Activated CD8-positive, alpha-beta memory T cell treated with anti-CD3 and anti-CD28 coated beads, Interleukin-2, amount 50 U/mL, for 48 hours (primary cell): Measurements from ENCODE around the gene RPL13A.
"Not testable (repeated sequence)": the region's sequence is repeated elsewhere in the genome, so short reads cannot be mapped to it uniquely, and the experiment has no call there.

Experiments used
- DNase-seq: peaks from one replicate; pipeline ENCODE4 v3.0.0-alpha.2; 2020

Gene RPL13A

DNA sequence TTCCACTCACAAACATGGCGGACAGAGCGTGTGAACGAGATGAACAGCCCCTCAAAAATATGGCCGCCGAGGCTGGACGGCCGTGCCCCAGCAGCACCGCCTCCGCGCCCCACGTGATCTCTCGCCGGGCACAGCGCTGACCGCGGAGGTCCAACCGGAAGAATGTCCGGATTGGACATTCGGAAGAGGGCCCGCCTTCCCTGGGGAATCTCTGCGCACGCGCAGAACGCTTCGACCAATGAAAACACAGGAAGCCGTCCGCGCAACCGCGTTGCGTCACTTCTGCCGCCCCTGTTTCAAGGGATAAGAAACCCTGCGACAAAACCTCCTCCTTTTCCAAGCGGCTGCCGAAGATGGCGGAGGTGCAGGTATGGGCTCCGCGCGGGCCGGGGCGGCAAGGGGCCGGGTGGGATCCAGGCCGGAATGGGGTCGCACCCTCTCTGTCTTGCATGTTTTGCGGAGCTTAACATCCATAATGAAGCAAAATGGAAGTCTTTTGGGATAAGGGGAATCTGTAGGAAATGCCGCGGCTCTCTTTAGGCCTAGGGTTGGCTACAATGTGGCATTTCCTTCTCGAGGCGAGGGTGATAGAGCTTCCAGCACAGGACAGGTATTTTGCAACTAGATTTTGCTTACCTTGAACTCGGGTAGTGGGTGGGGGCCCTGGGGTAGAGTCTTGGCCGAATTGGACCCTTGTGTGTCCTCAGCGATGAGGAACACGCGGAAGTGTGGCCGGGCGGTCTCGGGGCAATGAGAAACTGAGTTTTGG lies at the start of gene RPL13A:
Gene RPL13A (plus strand): TSS at position 332 of the 769 bp plus-strand sequence. CDS start 22 bp downstream, at position 354.
- peak; percentile 100 for DNase-seq

DNA sequence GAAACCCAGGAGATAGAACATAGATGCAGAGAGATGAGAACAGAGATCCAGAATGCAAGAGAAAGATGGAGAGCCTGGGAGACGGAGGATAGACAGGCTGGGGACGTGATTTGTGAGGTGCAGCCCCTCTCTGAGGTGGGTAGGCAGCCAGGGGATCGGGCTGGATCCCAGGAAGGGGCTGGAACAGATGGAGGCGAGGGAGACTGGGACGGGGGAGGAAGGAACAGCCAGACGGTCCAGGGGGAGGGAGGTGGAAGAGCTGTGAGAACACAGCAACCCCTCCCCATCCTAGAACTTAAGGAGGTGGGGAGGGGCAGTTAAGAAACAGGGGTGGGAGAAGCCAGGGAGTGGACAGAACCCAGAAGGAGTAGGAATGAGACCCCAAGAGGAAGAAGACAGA lies 49.1 kb upstream of the RPL13A start:
- DNase-seq, result no peak

DNA sequence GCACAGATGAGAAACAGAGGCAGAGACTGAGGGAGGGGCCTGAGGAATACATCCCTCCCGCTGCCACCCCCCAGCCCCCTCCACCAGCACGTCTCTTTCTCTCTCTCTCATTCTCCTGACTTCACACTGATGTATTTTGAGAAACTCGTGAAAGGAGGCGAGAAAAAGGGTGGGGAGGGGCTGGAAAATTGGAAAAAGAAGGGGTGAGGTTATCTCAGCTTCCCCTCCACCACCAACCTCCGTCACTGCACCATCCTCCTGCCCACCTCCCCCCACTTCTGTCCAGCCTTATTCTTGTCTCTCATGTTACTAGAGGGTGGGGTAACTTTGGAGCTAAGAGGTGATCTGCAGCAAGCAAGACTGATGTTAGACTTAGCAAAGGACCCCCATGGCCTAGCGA lies 47.6 kb upstream of the RPL13A start:
- no peak for DNase-seq

DNA sequence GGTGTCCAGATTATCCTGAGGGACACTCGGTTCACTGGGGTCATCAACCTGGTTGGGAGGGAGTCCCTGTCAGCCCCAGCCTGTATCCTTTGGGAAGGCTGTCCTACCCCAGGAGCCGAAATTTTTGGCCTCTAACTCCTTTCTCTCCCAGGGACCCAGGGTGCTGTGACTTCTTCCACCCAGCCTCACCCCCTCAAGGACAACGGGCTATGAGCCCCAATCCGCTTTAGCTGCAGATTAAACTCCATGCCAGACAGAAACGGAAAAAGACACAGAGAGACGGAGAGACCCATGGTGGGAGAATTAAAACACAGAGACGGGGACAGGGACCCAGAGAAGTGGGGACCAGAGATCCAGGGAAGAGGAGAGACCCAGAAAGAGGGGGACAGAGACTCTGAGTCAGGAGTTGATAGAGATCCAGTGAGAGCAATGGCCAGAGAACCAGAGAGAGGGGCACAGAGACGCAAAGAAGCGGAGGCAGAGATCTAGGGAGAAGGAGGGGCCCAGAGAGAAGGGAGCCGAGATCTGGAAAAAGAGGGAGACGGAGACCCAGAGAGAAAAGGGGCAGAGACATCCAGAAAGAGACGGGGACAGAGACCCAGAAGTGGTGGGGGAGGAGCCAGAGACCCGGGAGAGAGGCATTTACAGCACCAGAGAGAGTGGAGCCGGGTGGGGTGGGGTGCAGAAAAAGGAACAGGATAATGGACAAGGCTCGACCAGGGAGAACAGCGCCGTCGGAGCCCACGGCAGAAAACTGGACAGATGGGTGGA lies 46.8 kb upstream of the RPL13A start:
- no peak for DNase-seq

DNA sequence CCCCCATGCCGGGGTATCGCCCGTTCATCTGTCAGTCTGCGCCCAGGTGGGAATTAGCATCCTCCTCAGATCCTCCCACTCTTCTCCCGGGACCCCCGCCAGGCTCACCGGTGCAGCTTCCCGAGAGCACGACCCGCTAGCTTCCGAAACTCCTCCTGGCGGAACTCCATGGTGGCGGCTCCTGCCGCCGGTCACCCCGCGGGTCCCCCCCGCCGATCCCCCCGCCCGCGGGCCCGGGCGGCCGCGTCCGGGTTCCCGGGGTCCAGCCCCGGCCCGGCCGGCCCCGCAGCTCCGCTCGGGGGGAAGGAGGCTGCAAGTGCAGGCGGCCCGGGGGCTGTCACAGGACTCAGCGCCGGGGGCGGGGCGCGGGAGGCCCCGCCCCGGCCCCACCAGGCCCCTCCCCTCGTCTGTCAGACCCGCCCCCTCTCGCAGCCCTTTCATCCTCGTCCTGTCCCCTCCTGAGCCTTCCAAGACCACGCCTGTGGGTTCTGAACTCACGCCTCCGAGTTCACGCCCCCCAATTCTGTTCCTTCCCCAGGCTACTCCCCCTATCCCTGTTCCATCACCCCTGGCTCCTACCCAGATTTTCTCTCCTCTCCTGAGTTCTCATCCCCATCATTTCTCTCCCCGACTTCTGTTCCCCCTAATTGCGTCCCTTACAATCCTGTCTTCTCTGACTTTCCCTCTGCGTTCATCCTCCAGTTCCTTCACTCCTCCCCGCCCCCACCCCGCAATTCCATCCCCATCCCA lies 46.0 kb upstream of the RPL13A start, which contains the start of gene SLC17A7:
Gene SLC17A7 (minus strand): TSS at position 318 of the 750 bp plus-strand sequence. CDS start 148 bp downstream, at position 170.
- DNase-seq, result peak; percentile 78

DNA sequence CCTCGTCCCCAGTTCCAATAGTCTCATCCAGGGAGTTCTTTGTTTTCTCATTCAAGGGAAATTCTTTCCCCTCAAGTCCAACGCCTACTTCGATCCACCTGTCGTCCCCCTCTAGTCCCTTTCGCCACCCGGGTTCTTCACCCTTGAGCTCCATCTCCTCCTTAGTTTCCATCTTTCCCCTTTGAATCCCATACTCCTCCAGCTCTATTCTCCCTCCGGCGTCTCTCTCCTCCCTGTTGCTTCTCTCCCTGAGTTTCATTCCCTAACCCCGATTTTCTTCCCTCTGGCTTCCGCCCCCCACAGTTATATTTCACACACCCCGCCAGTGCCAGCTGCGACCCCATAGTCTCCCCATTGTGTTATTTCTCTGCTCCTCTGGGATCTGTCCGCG lies 45.5 kb upstream of the RPL13A start:
- no peak for DNase-seq

DNA sequence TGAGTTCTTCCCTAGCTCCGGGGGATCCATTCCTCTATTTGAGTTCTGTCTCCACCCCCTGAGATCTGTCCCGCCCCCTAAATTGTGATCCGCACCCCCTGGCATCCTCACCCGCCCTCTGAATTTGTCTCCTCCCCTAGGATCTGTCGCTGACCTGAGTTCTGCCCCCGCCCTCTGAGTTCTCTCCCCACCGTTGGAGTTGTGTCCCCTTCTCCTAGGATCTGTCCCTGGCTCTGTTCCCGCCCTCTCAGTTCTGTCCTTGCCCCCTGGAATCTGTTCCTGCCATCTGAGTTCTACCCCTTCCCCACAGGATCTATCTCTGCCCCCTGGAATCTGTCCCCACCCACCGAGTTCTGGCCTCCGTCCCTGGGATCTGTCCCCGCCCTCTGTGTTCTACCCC lies 45.1 kb upstream of the RPL13A start:
- DNase-seq, result no peak

DNA sequence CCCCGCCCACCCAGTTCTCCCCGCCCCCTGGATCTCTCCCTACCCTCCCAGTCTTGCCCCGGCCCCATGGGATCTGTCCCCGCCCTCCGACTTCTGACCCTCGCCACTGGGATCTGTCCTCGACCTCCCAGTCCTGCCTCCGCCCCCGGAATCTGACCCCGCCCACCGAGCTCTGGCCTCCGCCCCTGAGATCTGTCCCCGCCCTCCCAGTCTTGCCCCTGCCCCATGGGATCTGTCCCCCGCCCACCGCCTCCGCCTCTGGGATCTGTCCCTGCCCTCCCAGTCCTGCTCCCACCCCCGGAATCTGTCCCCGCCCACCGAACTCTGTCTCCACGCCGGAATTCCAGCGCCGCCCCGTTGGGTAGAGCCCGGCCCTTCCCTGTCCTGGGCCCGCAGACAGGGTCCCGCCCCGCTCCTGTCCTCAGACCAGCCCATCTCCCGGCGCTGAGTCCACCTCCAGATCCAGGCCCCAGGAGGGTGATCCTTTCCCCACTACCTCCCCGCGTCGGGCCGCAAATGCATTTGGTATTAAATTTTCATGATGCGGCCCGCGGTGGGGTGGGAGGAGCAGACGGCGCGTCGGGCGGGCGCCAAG lies 44.5 kb upstream of the RPL13A start:
- peak; percentile 86 for DNase-seq

DNA sequence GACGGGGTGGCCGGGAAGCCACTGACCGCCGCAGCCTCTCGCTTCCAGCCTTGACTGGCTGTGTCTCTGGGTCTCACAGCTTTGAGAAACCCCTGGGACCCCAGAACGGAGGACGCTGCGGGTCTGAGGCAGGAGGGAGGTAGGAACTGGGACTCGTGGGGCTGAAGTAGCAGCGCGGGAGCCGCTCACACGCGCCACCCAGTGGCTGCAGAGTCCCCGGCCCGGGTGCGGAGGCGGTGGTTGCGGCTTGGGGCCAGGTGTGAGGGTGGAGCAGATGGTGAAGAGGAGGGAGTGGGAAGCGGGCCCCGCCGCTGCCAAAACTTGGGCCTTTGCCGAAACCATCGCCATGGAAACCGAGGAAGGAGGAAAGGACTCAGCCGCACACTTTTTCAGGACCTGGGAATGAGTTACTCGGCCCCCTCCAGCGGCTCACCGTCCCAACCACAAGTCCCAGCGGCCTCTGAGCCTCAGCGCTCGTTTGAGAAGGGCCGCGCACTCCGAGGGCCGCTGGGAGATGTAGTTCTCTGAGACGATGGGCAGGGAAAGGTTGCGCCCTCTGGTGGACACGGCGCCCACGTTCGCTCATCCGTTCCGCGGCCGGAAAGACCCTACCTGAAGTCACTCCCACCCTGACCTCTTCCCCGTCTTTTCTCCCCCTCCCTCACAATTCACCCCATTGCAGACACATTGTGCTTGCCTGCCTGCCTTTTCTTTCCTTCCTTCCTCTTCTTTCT lies 43.9 kb upstream of the RPL13A start:
- DNase-seq, result peak; percentile 97

DNA sequence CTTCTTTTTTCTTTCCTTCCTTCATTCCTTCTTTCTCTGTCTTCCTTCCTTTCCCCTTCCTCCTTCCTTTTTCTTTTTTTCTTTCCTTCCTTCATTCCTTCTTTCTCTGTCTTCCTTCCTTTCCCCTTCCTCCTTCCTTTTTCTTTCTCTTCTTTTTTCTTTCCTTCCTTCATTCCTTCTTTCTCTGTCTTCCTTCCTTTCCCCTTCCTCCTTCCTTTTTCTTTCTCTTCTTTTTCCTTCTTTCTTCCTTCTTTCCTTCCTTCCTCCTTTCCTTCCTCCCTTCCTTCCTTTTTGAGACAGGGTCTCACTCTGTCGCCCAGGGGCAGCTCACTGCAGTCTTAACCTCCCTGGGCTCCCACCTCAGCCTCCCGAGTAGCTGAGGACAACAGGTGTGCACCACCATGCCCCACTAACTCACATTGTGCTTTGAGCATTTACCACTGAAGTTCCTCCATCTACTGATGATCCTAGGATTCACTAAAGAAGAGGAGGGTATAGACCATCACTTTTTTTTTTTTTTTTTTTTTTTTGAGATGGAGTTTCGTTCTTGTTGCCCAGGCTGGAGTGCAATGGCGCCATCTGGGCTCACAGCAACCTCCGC lies 43.2 kb upstream of the RPL13A start:
- DNase-seq, result not testable (repeated sequence)

DNA sequence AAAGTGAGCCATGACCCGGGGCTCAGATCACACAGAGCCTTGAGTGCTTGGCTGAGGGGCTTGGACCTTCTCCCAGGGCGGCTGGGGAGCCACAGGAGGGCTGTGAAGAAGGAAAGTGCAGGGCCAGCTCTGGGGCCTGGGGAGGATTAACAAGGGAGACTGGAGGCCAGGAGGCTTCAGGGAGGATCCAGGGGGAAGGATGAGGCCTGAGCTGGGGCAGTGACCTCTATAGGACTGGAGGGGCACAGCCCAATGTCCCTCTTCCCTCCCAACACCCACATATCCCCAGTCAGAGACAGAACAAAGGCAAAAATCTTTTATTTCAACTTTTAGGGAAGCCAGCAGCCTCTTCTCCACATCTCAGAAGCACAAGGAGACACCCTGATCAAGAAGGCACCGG lies 41.4 kb upstream of the RPL13A start:
- no peak for DNase-seq

DNA sequence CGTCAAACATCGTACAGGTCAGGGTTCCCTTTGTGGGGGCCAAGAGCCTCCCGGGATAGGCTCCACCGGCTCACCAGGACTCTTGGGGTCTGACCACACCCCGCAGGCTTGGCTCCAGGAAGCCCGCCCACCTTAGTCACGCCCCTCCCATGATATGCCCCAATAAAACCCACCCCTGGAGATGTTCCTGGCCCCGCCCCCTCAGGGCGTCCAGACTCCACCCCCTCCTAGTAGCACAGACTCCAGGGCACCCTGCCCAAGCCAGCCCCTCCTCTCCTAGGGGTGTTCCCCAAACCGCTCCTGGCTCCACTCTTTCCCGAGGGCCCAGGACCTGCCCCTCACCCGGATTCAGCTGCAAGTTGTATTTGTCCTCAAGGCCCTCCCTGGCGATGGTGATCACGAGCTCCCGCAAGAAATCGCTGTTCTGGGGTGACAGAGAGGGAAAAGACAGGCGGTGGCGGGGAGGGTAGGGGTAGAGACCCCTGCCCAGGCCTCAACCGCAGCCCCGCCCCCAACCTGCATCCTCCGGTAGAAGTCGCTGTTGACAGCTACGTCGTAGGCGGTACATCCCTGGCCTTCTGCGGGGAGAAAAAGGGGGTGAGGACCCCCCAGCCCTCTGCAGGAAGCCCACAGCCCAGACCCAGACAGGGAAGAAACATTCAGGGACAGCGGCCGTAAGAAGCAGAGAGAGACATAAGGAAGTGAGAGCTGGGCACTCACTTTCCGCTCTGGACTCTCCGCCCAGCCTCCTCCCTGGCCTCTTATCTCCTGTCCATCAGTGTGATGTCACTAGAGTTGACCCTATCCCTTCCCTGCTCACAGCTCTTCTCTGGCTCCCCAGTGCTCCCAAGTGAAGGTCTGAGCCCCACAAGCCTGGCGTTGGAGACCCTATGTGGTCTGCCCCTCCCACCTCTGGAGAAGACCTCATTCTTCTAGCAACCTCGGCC lies 39.6 kb upstream of the RPL13A start:
- peak; percentile 74 for DNase-seq

DNA sequence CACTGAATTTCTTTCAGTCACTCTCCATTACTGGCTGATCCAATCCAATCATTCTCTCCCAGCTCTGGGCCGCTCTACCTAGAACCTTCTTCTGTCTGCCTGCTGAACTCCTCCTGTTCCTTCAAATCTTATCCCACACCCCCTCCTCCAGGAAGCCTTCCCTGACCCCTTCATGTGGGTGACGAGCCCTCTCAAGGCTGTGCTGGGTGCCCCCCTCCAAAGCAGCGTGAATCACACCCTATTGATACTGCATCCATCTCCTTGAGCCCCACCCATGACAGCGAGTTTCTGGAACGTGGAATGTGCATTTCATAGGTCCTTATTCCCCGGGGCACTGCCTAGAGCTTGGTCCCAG lies 39.0 kb upstream of the RPL13A start:
- no peak for DNase-seq

DNA sequence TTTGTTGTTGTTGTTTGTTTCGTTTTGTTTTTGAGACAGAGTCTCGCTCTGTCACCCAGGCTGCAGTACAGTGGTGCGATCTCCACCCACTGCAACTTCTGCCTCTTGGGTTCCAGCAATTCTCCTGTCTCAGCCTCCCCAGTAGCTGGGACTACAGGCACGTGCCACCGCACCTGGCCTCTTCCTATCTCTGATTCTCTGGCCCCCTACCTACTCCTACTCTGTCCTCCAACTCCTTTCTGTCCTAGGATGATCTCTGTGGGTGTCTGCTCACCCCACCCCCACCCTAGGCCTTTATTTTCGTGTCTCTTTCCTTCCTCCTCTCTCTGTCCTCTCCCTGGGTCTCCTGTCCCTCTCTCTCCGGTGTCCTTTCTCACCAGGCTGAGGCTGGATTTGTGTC lies 37.0 kb upstream of the RPL13A start:
- no peak for DNase-seq

DNA sequence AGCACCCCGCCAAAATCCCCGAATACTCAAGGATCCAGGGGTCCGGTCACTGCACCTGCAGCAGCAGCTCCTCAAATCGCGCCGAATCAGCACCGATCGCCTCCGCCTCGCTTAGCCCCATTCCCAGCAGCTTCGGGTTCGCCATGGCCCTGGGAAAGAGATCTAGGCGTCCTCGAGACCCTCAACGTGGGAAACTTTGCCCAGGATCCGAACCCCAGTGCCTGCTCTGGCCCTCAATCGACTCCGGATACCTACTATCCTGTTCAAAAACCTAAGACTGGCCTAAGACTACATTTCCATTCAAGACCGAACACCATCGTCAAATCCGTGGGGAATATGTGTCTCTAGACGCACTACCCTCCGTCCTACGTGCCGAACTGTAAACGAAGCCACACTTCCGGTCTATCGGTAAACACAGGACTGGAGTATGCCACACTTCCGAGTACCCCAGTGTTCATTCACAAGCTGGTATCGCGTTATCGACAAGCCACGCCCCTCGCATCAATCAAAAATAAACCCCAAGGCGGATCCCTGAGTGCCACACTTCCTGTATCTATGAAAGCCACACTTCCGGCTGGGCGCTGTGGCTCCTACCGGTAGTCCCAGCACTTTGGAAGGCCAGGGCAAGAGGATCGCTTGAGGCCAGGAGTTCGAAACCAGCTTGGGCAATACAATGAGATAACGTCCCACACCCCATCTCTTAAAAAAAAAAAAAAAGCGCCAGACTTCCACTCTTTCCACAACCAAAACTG lies 35.8 kb upstream of the RPL13A start, which contains the start of gene PIH1D1:
Gene PIH1D1 (minus strand): TSS at position 385 of the 752 bp plus-strand sequence. CDS start 240 bp downstream, at position 145.
- peak; percentile 92 for DNase-seq

DNA sequence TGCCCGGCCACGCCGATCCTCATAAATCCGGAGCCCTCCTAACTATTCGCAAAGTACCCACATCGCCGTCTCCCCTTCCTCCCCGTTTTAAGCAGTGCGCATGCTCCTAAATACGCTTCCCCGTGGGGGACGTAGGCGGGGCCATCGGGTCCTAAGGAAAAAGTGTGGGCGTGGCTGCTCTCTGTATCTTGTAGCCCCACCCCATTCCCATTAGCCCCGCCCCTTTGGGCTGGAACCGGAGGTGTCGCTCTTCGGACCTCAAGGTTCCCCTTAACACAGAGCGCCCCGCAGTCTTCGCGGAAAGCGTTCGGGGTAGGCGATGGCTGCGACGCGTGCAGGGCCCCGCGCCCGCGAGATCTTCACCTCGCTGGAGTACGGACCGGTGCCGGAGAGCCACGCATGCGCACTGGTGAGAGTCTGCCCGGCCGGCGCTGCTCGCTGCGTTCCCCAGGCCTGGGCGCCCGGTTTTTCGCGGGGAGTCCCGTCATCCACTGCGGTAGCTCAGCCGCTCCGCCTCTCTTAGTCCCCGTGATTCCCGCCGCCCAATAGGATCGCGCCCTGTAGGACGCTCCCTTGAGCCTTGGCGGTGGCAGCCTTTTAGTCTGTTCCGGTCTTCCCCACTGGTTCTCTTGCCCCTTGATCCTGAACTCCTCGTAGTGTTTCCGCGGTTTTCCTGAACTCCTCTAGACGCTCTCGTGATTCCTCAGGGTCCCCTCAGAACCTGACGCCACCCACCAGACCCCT lies 34.2 kb upstream of the RPL13A start, which contains the start of gene ALDH16A1:
Gene ALDH16A1 (plus strand): TSS at position 213 of the 744 bp plus-strand sequence. CDS start 107 bp downstream, at position 320.
- DNase-seq, result peak; percentile 99

DNA sequence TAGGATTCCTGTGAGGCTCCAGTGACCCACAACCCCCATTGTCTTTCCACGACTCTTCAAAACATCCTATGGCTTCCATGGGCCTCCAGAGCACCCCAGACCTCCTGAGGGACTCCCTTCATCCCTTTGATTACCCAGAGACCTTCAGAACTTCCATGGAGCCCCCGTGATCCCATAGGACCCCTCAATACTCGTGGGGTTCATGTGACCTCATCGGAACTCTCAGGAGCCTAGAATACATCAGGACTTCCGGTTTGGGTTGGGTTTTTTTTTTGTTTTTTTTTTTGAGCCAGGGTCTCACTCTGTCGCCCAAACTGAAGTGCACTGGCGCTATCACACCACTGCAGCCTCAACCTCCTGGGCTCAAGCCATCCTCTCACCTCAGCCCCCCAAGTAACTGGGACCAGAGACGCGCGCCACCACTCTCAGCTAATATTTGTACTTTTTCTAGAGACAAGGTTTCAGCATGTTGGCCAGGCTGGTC lies 33.6 kb upstream of the RPL13A start:
- DNase-seq, result no peak

DNA sequence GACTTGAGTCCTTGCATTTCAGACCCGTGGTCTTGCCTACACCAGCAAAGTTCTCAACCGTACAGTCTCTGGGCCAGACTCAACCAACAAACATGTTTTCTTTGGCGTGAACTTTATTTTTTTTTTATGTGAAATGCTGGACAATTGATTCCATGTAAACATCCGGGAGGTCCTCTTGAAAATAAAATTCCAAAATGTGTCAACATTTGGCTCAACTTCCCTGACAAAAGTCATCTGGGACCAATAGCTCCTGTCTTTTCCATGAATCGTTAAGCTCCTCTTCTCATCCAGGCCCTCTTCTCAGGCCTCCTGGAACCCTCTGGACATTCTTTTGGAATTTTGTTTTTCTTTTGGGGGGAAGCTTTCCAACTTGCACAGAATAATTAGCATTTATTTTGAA lies 31.6 kb upstream of the RPL13A start:
- DNase-seq, result no peak

DNA sequence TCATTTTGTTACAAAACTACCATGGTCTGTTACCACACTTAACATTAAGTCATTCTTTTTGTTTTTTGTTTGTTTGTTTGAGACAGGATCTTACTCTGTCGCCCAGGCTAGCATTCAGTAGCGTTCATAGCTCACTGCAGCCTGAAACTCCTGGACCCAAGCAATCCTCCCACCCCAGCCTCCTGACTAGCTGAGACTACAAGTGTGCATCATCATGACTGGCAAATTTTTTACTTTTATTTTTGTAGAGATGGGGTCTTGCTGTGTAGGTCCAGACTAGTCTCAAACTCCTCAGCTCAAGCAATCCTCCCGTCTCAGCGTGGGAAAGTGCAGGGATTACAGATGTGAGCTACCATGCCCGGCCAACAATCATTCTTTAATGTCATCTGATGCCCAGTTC lies 31.1 kb upstream of the RPL13A start:
- no peak for DNase-seq
